IMR-90 (cell line): Measurements from ENCODE around the gene KRT8. TPM values are rescaled to one million over a fixed set of nuclear protein-coding genes. Genes with fewer than 3 reads are reported as not detected.

Experiments
- ATAC-seq: fragments of 200-7000 bp; cut with Tn5 transposase; 2 replicates; pipeline ENCODE4 v1.9.1; 2020; ENCODE audit warnings: low read depth, mild to moderate bottlenecking, moderate library complexity
- BruUV-seq: library from RNA; stranded (reverse); fragments of 400-500 nt; replicated peaks from 2 replicates; lab custom pipeline; 2021; lab: Mats Ljungman, UMichigan
- CTCF ChIA-PET: fragments of 300-600 bp; formaldehyde crosslinking; extraction: SDS; loops from one replicate; lab custom pipeline; 2021; ENCODE audit warnings: antibody characterized with exemption; lab: Yijun Ruan, JAX
- POLR2A ChIA-PET: fragments of 300-600 bp; sonication (Branson Sonifier 250); formaldehyde crosslinking; loops from one replicate; lab custom pipeline; 2022; ENCODE audit warnings: antibody characterized with exemption; ENCODE audit not compliant: unreplicated experiment; lab: Charles Lee
- DNase-seq: peaks from one replicate; pipeline ENCODE4 v3.0.0; 2013
- H2AFZ ChIP-seq: replicated peaks from 2 replicates; pipeline ENCODE3; 2013; ENCODE audit warnings: low read length, mild to moderate bottlenecking; ENCODE audit not compliant: poor library complexity
- H2AK5ac ChIP-seq: 2 replicates; pipeline ENCODE4 v1.6.1; 2013; ENCODE audit warnings: low read depth, low read length, inconsistent platforms
- H2AK9ac ChIP-seq: replicated peaks from 2 replicates; pipeline ENCODE3; 2013; ENCODE audit warnings: mild to moderate bottlenecking, low read depth, low read length, moderate library complexity; ENCODE audit not compliant: poor library complexity
- H2BK120ac ChIP-seq: 2 replicates; pipeline ENCODE4 v1.6.1; 2013; ENCODE audit warnings: low read depth, low read length, inconsistent platforms
- H2BK15ac ChIP-seq: 3 replicates; pipeline ENCODE4 v1.6.1; 2013; ENCODE audit warnings: low read depth, low read length, inconsistent platforms
- H2BK20ac ChIP-seq: 2 replicates; pipeline ENCODE4 v1.6.1; 2013; ENCODE audit warnings: low read depth, mild to moderate bottlenecking, inconsistent platforms, low read length, moderate library complexity
- H2BK5ac ChIP-seq: 2 replicates; pipeline ENCODE4 v1.6.1; 2013; ENCODE audit warnings: mild to moderate bottlenecking, low read depth, low read length, inconsistent platforms; ENCODE audit not compliant: poor library complexity, severe bottlenecking
- H3K14ac ChIP-seq: replicated peaks from 2 replicates; pipeline ENCODE4 v1.6.1; 2013; ENCODE audit warnings: low read depth, low read length, inconsistent platforms
- H3K18ac ChIP-seq: 2 replicates; pipeline ENCODE4 v1.6.1; 2013; ENCODE audit warnings: low read depth, low read length, control low read depth
- H3K23ac ChIP-seq: 2 replicates; pipeline ENCODE4 v1.6.1; 2013; ENCODE audit warnings: low read depth, low read length, inconsistent platforms
- H3K27ac ChIP-seq: 2 replicates; pipeline ENCODE4 v1.5.1; 2013; ENCODE audit warnings: mild to moderate bottlenecking, control low read depth, low read length; ENCODE audit not compliant: insufficient read depth
- H3K27me3 ChIP-seq: 2 replicates; pipeline ENCODE4 v1.6.1; 2013; ENCODE audit warnings: low read length; ENCODE audit not compliant: control insufficient read depth, insufficient read depth
- H3K36me3 ChIP-seq: 2 replicates; pipeline ENCODE4 v1.6.1; 2013; ENCODE audit warnings: low read length, mixed read lengths; ENCODE audit not compliant: control insufficient read depth, insufficient read depth
- H3K4ac ChIP-seq: 2 replicates; pipeline ENCODE4 v1.6.1; 2013; ENCODE audit warnings: low read depth, low read length, inconsistent platforms
- H3K4me1 ChIP-seq: 2 replicates; pipeline ENCODE4 v1.6.1; 2013; ENCODE audit warnings: low read length, mixed read lengths; ENCODE audit not compliant: control insufficient read depth, insufficient read depth
- H3K4me2 ChIP-seq: 2 replicates; pipeline ENCODE4 v1.6.1; 2013; ENCODE audit warnings: low read depth, mild to moderate bottlenecking, control low read depth, low read length, moderate library complexity
- H3K4me3 ChIP-seq: 2 replicates; pipeline ENCODE4 v1.5.1; 2013; ENCODE audit warnings: low read depth, mild to moderate bottlenecking, control low read depth, low read length, moderate library complexity; ENCODE audit not compliant: insufficient read depth
- H3K56ac ChIP-seq: 2 replicates; pipeline ENCODE4 v1.6.1; 2013; ENCODE audit warnings: low read length, inconsistent platforms; ENCODE audit not compliant: insufficient read depth; ENCODE audit errors: extremely low read depth
- H3K79me1 ChIP-seq, 2 experiments: 2 replicates each; pipeline ENCODE4 v1.6.1; 2013; ENCODE audit warnings: low read length in 2 of 2, inconsistent platforms in 1 of 2, low read depth in 1 of 2
- H3K9ac ChIP-seq: 2 replicates; pipeline ENCODE4 v1.6.1; 2013; ENCODE audit warnings: low read depth, low read length, control low read depth
- H3K9me1 ChIP-seq: 2 replicates; pipeline ENCODE4 v1.6.1; 2013; ENCODE audit warnings: low read length, inconsistent platforms; ENCODE audit not compliant: insufficient read depth
- H3K9me3 ChIP-seq: 2 replicates; pipeline ENCODE4 v1.6.1; 2013; ENCODE audit warnings: low read length; ENCODE audit not compliant: control insufficient read depth, insufficient read depth
- H4K20me1 ChIP-seq: 2 replicates; pipeline ENCODE4 v1.6.1; 2013; ENCODE audit warnings: low read length, inconsistent platforms; ENCODE audit not compliant: insufficient read depth
- H4K5ac ChIP-seq: 2 replicates; pipeline ENCODE4 v1.6.1; 2013; ENCODE audit warnings: mild to moderate bottlenecking, low read depth, low read length, control low read depth
- H4K8ac ChIP-seq, 2 experiments: 2 replicates each; pipeline ENCODE4 v1.6.1; 2013; ENCODE audit warnings: low read depth in 2 of 2, low read length in 2 of 2, control low read depth in 1 of 2, inconsistent platforms in 1 of 2
- H4K91ac ChIP-seq: 2 replicates; pipeline ENCODE4 v1.6.1; 2013; ENCODE audit warnings: low read depth, low read length, inconsistent platforms; ENCODE audit not compliant: insufficient read depth
- ELK1 ChIP-seq: fragments of 150-350 bp; IDR thresholded peaks from 2 replicates; pipeline ENCODE4 v1.6.1; 2016; ENCODE audit warnings: low read depth, mild to moderate bottlenecking, low read length, moderate library complexity, borderline replicate concordance
- WGBS, 2 experiments: methylation state at CpG; one replicate each; pipeline versions ENCODE4 v1.1.5 to v1.1.7; 2013; ENCODE audit warnings: missing lambda C conversion rate in 2 of 2; ENCODE audit not compliant: insufficient read length in 1 of 2; ENCODE audit errors: extremely low coverage in 2 of 2; 5-methylcytosine and 5-hydroxymethylcytosine counted together
- dilution Hi-C: fragments of 300-500 bp; cut with HindIII; formaldehyde crosslinking; loops from one replicate; pipeline ENCODE4 v1.14.3; 2018; ENCODE audit warnings: low sequenced_read_pairs; ENCODE audit not compliant: unreplicated experiment
- in situ Hi-C: fragments of 300-500 bp; cut with MboI; formaldehyde crosslinking; loops from 3 replicates; pipeline ENCODE4 v1.14.3; 2019; ENCODE audit warnings: low sequenced_read_pairs, inconsistent platforms, mixed read lengths
- intact Hi-C: fragments of 100-400 bp; cut with micrococcal nuclease; formaldehyde crosslinking; loops from 2 replicates; pipeline ENCODE4 v1.10.0; 2022
- polyA plus RNA-seq, 3 experiments: library from polyadenylated mRNA; depleted of rRNA; stranded (reverse); fragments of >200 nt; gene quantifications; 2 replicates each; pipeline ENCODE4 v1.2.3, GENCODE V29; 2012; ENCODE audit warnings: low replicate concordance in 1 of 3
- total RNA-seq: library from RNA; depleted of rRNA; stranded (reverse); fragments of >200 nt; gene quantifications from 2 replicates; pipeline ENCODE4 v1.2.3, GENCODE V29; 2012

Gene KRT8
- total and polyA plus RNA-seq, 2 of the 4 experiments (the other 2 are of a cell fraction) = 10.9 to 39.3 TPM

- Histone ChIP-seq H3K9me3 (no peaks in the 10 kb centered on the region), H3K79me1 (peaks cover 16 to 54% of the 10 kb centered on the region in 2 experiments; a peak in 3 of 4 replicates), H2AFZ (no peak overlapping the region), H2BK5ac (no peak overlapping the region), H3K4me1 (peaks cover 20% of the 10 kb centered on the region), H3K4ac (peak overlapping the region; percentile 67; the same call in 1 of the 2 replicates), H3K27ac (0 out of 2 replicates have a peak overlapping the region, but pooled peaks have one; percentile 6), H3K9ac (no peak overlapping the region), H4K91ac (peak overlapping the region; percentile 33; the same call in 1 of the 2 replicates), H3K27me3 (no peaks in the 10 kb centered on the region), H4K5ac (no peak overlapping the region), H3K23ac (0 out of 2 replicates have a peak overlapping the region, but pooled peaks have one; percentile 25), H2AK5ac (peak overlapping the region; percentile 49), H3K4me2 (no peak overlapping the region), H3K18ac (peak overlapping the region; percentile 25; the same call in 1 of the 2 replicates), H4K20me1 (no peaks in the 10 kb centered on the region), H2BK15ac (no peak overlapping the region), H3K4me3 (no peak overlapping the region), H2AK9ac (peak overlapping the region; percentile 11), H2BK20ac (no peak overlapping the region; the same call in 1 of the 2 replicates), H3K14ac (peak overlapping the region; percentile 80; the same call in 1 of the 2 replicates), H2BK120ac (no peak overlapping the region), H4K8ac (no peak overlapping the region; a peak in 1 of 4 replicates), H3K9me1 (peaks cover 16% of the 10 kb centered on the region; the same call in 1 of the 2 replicates), H3K56ac (no peak overlapping the region), H3K36me3 (peaks cover 7% of the 10 kb centered on the region; the same call in 1 of the 2 replicates)
- in situ Hi-C loops = no loop called here
- 25% methylated on average over 2 of the region's 10 CpGs; no CpG with 5 or more reads in 1 of the 2 experiments for WGBS, 2 experiments
- no peak for ATAC-seq
- BruUV-seq = no TSS peak
- dilution Hi-C loops = no loop called here
- ChIA-PET CTCF (no interaction called here), POLR2A (no interaction called here)
- TF ChIP-seq ELK1 = no peak
- no peak for DNase-seq
- intact Hi-C loops = no loop called here
Measured at GRCh38 chr12:52946797-52947547, 42.1 kb upstream of the KRT8 start.
